Ovary (tissue), 9 donors: ENCODE results near the gene TECPR2. TPM values are rescaled to one million over a fixed set of nuclear protein-coding genes. Genes with fewer than 3 reads are reported as not detected.

Experiments used
- DNase-seq, 5 donors: peaks; one replicate each; pipeline ENCODE4 v3.0.0-alpha.2; 2019 to 2020
- H3K27ac ChIP-seq, 2 donors: fragments of 200-600 bp; one replicate each; pipeline versions ENCODE4 v1.5.1 to v1.8.0; 2019 to 2022
- H3K27me3 ChIP-seq: fragments of 200-600 bp; one replicate; pipeline ENCODE4 v1.8.0; 2022
- H3K36me3 ChIP-seq: fragments of 200-600 bp; sonication (generic); one replicate; pipeline ENCODE4 v1.5.1; 2019
- H3K4me1 ChIP-seq: one replicate; pipeline ENCODE4 v1.8.1; 2013; ENCODE audit warnings: mild to moderate bottlenecking, moderate library complexity; ENCODE audit not compliant: insufficient read depth
- H3K4me3 ChIP-seq: fragments of 200-600 bp; sonication (generic); one replicate; pipeline ENCODE4 v1.5.1; 2017
- H3K9me3 ChIP-seq, 2 donors: fragments of 200-600 bp in 1 of 2; sonication (generic) in 1 of 2; one replicate each; pipeline versions ENCODE4 v1.5.1 to v1.8.1; 2013 to 2019; ENCODE audit warnings: mild to moderate bottlenecking in 1 of 2, moderate library complexity in 1 of 2
- EP300 ChIP-seq: sonication (generic); formaldehyde crosslinking; IDR thresholded peaks from one replicate; pipeline ENCODE4 v1.6.1; 2017; ENCODE audit warnings: antibody characterized with exemption
- POLR2A ChIP-seq: fragments of 450-650 bp; IDR thresholded peaks from one replicate; pipeline ENCODE4 v1.6.1; 2017; ENCODE audit warnings: antibody characterized with exemption, mild to moderate bottlenecking, moderate library complexity
- WGBS, 3 donors: extraction: QIAGEN DNeasy Blood & Tissue Kit in 1 of 3; methylation state at CpG; one replicate each; pipeline versions ENCODE4 v1.1.5 to v1.1.7; 2013 to 2017; 5-methylcytosine and 5-hydroxymethylcytosine counted together
- intact Hi-C, 4 donors: fragments of 100-400 bp; cut with DNase I; formaldehyde crosslinking; loops; one replicate each; pipeline versions ENCODE4 v1.11.0 to v1.15.1; 2022 to 2023
- polyA plus RNA-seq, 2 donors: library from polyadenylated mRNA; stranded (reverse); fragments of 200-250 nt in 1 of 2; fragments of 350-450 nt in 1 of 2; fragmentation: Illumina TruSeq in 1 of 2; extraction: RNeasy Lipid Tissue Mini Kit (QIAGEN cat#74804) in 1 of 2; gene quantifications; one replicate each; pipeline ENCODE4 v1.2.3, GENCODE V29; 2013 to 2014
- total RNA-seq, 7 donors: library from RNA; depleted of rRNA in 2 of 7; stranded (reverse); fragments of >200 nt in 2 of 7; fragmentation: NEBNext Ultra II Directional in 3 of 7; extraction: Animal tissue kit (Norgen Biotek cat#: 25700) in 3 of 7; gene quantifications; one replicate each; pipeline versions ENCODE4 v1.1.0 to v1.2.4, GENCODE V29; 2016 to 2023
- TF ChIP-seq, protein P1 (sequence below), 3 donors: fragments of 450-650 bp in 2 of 3; fragments of 200-600 bp in 1 of 3; IDR thresholded peaks; one replicate each; pipeline versions ENCODE4 v1.5.1 to v1.8.0; 2016 to 2022; ENCODE audit warnings: antibody characterized with exemption in 3 of 3, mild to moderate bottlenecking in 1 of 3
- donor health status: DM: no; HTN: no; CAD: no; lungs with moderate emphysema.
- donor health status: DM: no; HTN: no; CAD: no.
- donor health status: Bipolar disorder and iron deficiency.
- donor health status: DM: yes; HTN: yes; CAD: no.
- donor health status: DM: no; HTN: no; CAD: no.
- donor health status: DM: yes; HTN: yes; CAD: no.

The TECPR2 gene
- total and polyA plus RNA-seq, 9 donors = 8.6 to 29.3 (median 25.8) TPM

DNA sequence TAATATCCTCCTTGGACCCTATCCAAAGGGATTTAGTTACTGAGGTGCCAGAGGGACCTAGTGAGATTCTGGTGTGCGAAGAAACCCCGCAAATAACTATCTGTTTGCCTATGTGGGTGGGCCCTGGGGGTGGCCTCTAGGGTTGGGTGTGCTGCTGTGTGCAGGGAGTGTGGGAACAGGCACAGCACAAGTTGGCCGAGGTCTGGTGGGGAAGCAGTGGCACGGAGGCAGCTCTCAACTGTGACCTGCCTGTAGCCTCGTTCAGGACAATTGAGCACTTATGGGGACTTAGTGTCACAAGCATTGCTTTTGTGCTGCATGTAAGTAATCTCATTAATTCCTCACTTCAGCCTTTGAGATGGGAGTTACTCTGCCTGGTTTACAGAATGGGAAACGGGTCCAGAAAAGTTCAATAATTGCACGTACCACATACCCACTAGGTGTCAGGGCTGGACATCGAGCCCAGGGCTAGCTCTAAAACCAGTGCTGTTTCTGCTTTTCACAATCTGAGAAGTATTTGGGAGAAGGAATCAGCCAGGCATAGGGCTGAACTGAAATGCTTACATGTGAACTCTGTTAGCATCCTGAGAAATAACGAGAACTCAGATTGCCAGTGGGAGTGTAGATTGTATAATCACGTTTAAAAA, 58.8 kb downstream of the TECPR2 start:
- H3K4me1 ChIP-seq = no peaks in the 10 kb centered on the region
- H3K36me3 ChIP-seq = no peaks in the 10 kb centered on the region
- H3K4me3 ChIP-seq = no peak overlapping the region
- no peak overlapping the region for H3K27ac ChIP-seq
- intact Hi-C loops = no loop called here
- H3K9me3 ChIP-seq = no peaks in the 10 kb centered on the region
- WGBS, 3 donors = 78 to 83% (median 79%) methylated on average over 10 of the region's 10 CpGs
- H3K27me3 ChIP-seq = no peaks in the 10 kb centered on the region
- TF ChIP-seq POLR2A (no peak), EP300 (no peak)
- TF ChIP-seq, protein P1, sequence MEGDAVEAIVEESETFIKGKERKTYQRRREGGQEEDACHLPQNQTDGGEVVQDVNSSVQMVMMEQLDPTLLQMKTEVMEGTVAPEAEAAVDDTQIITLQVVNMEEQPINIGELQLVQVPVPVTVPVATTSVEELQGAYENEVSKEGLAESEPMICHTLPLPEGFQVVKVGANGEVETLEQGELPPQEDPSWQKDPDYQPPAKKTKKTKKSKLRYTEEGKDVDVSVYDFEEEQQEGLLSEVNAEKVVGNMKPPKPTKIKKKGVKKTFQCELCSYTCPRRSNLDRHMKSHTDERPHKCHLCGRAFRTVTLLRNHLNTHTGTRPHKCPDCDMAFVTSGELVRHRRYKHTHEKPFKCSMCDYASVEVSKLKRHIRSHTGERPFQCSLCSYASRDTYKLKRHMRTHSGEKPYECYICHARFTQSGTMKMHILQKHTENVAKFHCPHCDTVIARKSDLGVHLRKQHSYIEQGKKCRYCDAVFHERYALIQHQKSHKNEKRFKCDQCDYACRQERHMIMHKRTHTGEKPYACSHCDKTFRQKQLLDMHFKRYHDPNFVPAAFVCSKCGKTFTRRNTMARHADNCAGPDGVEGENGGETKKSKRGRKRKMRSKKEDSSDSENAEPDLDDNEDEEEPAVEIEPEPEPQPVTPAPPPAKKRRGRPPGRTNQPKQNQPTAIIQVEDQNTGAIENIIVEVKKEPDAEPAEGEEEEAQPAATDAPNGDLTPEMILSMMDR (IDR thresholded peaks at IDR 0.05) = no peak
- no peak for DNase-seq

DNA sequence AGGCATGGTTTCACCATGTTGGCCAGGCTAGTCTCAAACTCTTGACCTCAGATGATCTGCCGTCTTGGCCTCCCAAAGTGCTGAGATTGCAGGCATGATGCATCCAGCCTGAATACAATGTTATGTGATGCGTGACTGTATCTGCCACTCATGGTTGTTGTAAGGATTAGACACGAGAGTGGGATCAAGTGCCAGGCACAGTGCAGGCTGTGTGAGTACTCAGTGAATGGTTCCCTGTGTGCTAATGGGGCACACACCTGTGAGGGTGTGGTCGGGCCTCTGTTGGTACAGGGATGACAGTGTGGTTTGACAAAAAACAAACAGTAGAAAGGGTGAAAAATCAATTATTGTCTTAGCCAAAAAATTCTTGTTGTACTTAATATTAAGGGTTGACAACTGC, 61.8 kb downstream of the TECPR2 start:
- Histone ChIP-seq H3K27me3 (no peaks in the 10 kb centered on the region), H3K27ac (no peak overlapping the region), H3K4me3 (no peak overlapping the region), H3K4me1 (no peaks in the 10 kb centered on the region), H3K9me3 (no peaks in the 10 kb centered on the region), H3K36me3 (no peaks in the 10 kb centered on the region)
- no peak for DNase-seq
- 84 to 99% (median 94%) methylated on average over 4 of the region's 4 CpGs for WGBS, 3 donors
- TF ChIP-seq, protein P1 (IDR thresholded peaks at IDR 0.05) = no peak
- TF ChIP-seq POLR2A (no peak), EP300 (no peak)
- intact Hi-C loops = no loop called here

DNA sequence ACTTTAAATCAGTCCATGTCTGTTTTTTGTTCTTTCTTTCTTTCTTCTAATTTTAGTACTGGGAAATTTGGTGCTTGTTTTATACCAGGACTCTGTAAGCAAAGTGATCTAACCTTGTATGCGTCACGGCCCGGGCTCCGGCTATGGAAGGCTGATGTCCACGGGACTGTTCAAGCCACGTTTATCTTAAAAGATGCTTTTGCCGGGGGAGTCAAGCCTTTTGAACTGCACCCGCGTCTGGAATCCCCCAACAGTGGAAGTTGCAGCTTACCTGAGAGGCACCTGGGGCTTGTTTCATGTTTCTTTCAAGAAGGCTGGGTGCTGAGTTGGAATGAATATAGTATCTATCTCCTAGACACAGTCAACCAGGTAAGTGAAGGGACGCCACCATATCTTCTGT, 62.2 kb downstream of the TECPR2 start:
- H3K27me3 ChIP-seq = no peaks in the 10 kb centered on the region
- TF ChIP-seq POLR2A (no peak), EP300 (no peak)
- TF ChIP-seq, protein P1 (IDR thresholded peaks at IDR 0.05) = no peak
- H3K4me3 ChIP-seq = no peak overlapping the region
- intact Hi-C loops = no loop called here
- 84 to 91% (median 88%) methylated on average over 10 of the region's 10 CpGs for WGBS, 3 donors
- H3K27ac ChIP-seq = no peak overlapping the region
- no peaks in the 10 kb centered on the region for H3K9me3 ChIP-seq
- H3K36me3 ChIP-seq = no peaks in the 10 kb centered on the region
- H3K4me1 ChIP-seq = no peaks in the 10 kb centered on the region
- DNase-seq = no peak

DNA sequence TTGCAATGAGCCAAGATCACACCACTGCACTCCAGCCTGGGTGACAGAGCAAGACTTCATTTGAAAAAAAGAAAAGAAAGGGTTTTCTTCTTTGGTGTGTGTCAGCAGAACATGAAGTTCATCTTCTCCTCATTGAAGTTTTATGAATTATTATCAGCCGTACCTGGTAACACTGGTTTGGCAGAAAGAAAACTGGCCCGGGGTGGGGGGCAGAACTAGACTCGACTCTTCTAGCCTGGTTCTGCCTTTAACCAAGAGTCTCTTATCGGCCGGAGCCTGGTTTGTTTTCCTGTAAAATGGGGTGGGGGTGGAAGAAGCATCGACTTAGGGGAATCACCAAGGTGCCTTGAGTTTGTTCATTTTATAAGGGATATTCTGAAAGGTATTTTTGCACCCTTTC, 64.1 kb downstream of the TECPR2 start:
- Histone ChIP-seq H3K4me3 (no peak overlapping the region), H3K36me3 (no peaks in the 10 kb centered on the region), H3K27me3 (no peaks in the 10 kb centered on the region), H3K9me3 (no peaks in the 10 kb centered on the region), H3K4me1 (no peaks in the 10 kb centered on the region), H3K27ac (no peak overlapping the region)
- intact Hi-C loops = no loop called here
- WGBS, 3 donors = 90 to 94% (median 92%) methylated on average over 6 of the region's 6 CpGs
- TF ChIP-seq POLR2A (no peak), EP300 (no peak)
- TF ChIP-seq, protein P1 (IDR thresholded peaks at IDR 0.05) = no peak
- peak in 1 of 5 donors; percentile 1 for DNase-seq
